Astrocyte of the cerebellum (primary cell): Measurements from ENCODE around the gene TRNT1.

Experiments used
- DNase-seq: peaks from one replicate; pipeline ENCODE4 v3.0.0-alpha.2; 2011; ENCODE audit warnings: low read depth
- H3K4me3 ChIP-seq: 2 replicates; pipeline ENCODE4 v1.5.1; 2011; ENCODE audit warnings: mild to moderate bottlenecking, low read depth, low read length, moderate library complexity
- CTCF ChIP-seq: IDR thresholded peaks from 2 replicates; pipeline ENCODE4 v1.5.1; 2012; ENCODE audit warnings: low read length, low read depth, moderate library complexity, mild to moderate bottlenecking; ENCODE audit errors: missing control alignments
- in situ Hi-C: cut with HindIII; loops from 2 replicates; pipeline ENCODE4 v1.10.0; 2017; ENCODE audit warnings: low sequenced_read_pairs

TRNT1 gene

DNA sequence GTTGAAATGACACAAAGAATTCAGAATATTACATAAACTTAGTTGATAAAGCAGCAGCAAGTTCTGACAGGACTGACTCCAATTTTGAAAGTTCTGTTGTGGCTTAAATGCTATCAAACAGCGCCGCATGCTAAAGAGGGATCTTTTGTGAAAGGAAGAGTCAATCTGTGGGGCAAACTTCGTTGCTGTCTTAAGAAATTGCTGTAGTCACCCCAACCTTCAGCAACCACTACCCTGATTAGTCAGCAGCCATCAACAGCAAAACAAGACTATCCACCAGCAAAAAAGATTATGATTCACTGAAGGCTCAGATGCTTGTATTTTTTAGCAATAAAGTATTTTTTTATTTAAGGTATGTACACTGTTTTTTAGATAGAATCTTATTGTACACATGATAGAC is 38.5 kb downstream of the TRNT1 start:
- DNase-seq, result no peak
- H3K4me3 ChIP-seq, result no peak overlapping the region
- in situ Hi-C loops, result no loop called here
- no peak for TF ChIP-seq CTCF

GRCh38 chr3:3165650-3166049 is 38.9 kb downstream of the TRNT1 start:
- no peak for DNase-seq
- no peak overlapping the region for H3K4me3 ChIP-seq
- in situ Hi-C loops, result no loop called here
- TF ChIP-seq CTCF, result no peak

DNA sequence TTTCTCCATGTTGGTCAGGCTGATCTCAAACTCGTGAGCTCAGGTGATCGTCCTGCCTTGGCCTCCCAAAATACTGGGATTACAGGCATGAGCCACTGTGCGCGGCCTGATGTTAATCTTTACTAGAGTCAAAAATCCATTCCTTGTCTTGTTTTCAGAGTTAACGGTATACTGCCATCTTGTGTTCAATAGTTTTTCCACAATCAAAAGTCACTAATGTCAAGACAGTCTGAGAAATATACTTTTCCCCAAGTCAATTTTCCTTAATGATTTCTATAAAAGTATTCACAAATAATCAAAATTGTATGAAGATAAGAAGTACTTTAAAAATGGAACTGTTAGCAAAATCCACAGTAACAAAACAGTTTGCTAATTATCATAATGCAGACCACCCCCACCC is 44.3 kb downstream of the TRNT1 start:
- DNase-seq, result peak; percentile 22
- in situ Hi-C loops, result no loop called here
- no peak for TF ChIP-seq CTCF
- H3K4me3 ChIP-seq, result no peak overlapping the region

DNA sequence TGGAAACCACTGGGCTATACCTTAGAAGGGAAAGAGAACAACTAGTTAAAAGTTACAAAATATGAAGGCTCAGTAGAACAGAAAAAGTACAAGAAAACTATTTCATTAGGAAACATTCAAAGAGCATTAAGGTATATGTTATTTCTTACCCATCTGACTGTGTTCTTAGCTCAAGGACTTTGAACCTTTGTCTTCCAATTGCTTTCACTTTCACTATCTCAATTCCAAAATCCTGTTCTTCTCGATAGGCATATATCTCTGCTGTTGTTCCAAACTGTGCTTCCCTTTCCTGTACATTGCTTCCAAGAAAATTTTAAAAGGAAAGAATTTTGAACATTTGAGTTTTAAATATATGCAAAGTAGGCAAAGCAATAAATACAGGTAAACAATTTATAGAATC is 45.9 kb downstream of the TRNT1 start:
- in situ Hi-C loops, result no loop called here
- no peak for TF ChIP-seq CTCF
- no peak overlapping the region for H3K4me3 ChIP-seq
- no peak for DNase-seq

GRCh38 chr3:3177861-3178497 is 51.2 kb downstream of the TRNT1 start:
- DNase-seq, result no peak
- no peak for TF ChIP-seq CTCF
- in situ Hi-C loops, result no loop called here
- no peak overlapping the region for H3K4me3 ChIP-seq

DNA sequence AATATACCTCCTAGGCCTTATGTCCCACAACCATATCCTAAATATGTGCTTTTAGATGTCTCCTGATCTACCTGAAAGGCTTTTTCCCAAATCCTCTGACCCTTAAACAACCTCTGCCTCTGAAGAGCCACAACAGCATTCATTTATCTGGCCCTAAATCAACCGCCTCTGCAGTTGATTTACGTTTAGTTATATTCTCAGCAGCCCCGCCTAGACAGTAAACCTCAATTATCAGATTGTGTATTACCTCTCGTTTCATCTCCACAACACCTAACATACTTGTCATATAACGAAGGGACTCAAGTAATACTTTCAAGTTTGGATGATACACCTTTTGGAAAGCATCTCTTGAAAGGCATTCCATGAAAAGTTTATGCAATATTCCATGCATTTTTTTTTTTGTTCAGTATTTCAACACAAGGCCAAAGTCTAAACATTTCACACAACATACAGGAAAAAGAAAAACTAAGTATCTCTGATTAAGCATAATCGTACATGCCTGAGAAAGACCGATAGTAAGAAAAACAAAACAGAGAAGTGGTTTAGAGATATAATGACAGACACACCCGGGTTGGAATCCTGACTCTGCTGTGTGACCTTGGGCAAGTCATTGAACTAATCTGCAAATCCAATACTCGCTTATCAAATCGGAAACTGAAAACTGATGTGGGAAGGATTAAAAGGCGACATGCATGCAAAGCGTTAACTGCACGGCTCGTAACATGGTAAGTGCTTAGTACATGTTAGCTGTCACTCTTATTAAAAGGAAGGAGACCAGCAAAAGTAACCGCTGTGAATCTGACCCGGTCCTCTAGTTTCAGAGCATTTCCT is 52.0 kb downstream of the TRNT1 start:
- in situ Hi-C loops, result no loop called here
- no peak for TF ChIP-seq CTCF
- peak overlapping the region; percentile 85 for H3K4me3 ChIP-seq
- no peak for DNase-seq
